NCI-H460 (cell line): ENCODE results near the gene AP3B1. TPM values are rescaled to one million over a fixed set of nuclear protein-coding genes. Genes with fewer than 3 reads are reported as not detected.
A peak's percentile ranks its signal among the peaks of the same experiment; 100 is the strongest.

Source experiments
- DNase-seq: peaks from one replicate; pipeline ENCODE4 v3.0.0-alpha.2; 2016; ENCODE audit warnings: low read depth; ENCODE audit errors: extremely low read depth
- polyA plus RNA-seq: library from polyadenylated mRNA; depleted of rRNA; stranded (reverse); fragments of >200 nt; gene quantifications from 2 replicates; pipeline ENCODE4 v1.2.3, GENCODE V29; 2014; cell fraction: nucleus; rRNA removed
- total RNA-seq: library from RNA; depleted of rRNA; stranded (reverse); fragments of >200 nt; shearing (Covaris generic); gene quantifications from 2 replicates; pipeline ENCODE4 v1.2.3, GENCODE V29; 2014; rRNA removed

Gene AP3B1
- 53.8 and 66.3 TPM in 2 replicates for total RNA-seq
- polyA plus RNA-seq, result 31.4 and 34.1 TPM in 2 replicates

- DNase-seq, result peak; percentile 99
These were observed at the start of gene AP3B1 for GRCh38 chr5:78294248-78295034. Gene AP3B1 (minus strand): TSS chr5:78294698. CDS start chr5:78294579, 119 bp downstream.

- no peak for DNase-seq
These were observed 46.9 kb upstream of the AP3B1 start for GRCh38 chr5:78341440-78341839.

- DNase-seq, result no peak
These were observed 45.3 kb upstream of the AP3B1 start for GRCh38 chr5:78339617-78340436.

- no peak for DNase-seq
These were observed 42.2 kb upstream of the AP3B1 start for GRCh38 chr5:78336698-78337097.

GRCh38 chr5:78335976-78336375 lies 41.5 kb upstream of the AP3B1 start:
- no peak for DNase-seq

GRCh38 chr5:78334811-78335210 lies 40.3 kb upstream of the AP3B1 start:
- DNase-seq, result no peak

- no peak for DNase-seq
These were observed 37.1 kb upstream of the AP3B1 start for GRCh38 chr5:78331523-78332080.

- DNase-seq, result no peak
These were observed 34.2 kb upstream of the AP3B1 start for GRCh38 chr5:78328585-78329173.

- DNase-seq, result no peak
These were observed 33.4 kb upstream of the AP3B1 start for GRCh38 chr5:78327761-78328510.

GRCh38 chr5:78326930-78327329 lies 32.4 kb upstream of the AP3B1 start:
- no peak for DNase-seq

GRCh38 chr5:78323241-78323640 lies 28.7 kb upstream of the AP3B1 start:
- DNase-seq, result no peak

GRCh38 chr5:78320401-78320800 lies 25.9 kb upstream of the AP3B1 start:
- no peak for DNase-seq

- DNase-seq, result no peak
These were observed 23.8 kb upstream of the AP3B1 start for GRCh38 chr5:78318337-78318736.

- DNase-seq, result no peak
These were observed 23.0 kb upstream of the AP3B1 start for GRCh38 chr5:78317515-78317914.

GRCh38 chr5:78308703-78309102 lies 14.2 kb upstream of the AP3B1 start:
- no peak for DNase-seq

GRCh38 chr5:78300464-78301045 lies 6.1 kb upstream of the AP3B1 start:
- no peak for DNase-seq

- no peak for DNase-seq
These were observed 800 bp upstream of the AP3B1 start for GRCh38 chr5:78295035-78295961.

GRCh38 chr5:78293851-78294247 lies 649 bp downstream of the AP3B1 start:
- no peak for DNase-seq

- no peak for DNase-seq
These were observed 2.8 kb downstream of the AP3B1 start for GRCh38 chr5:78291687-78292086.
